Left ventricle myocardium inferior (tissue), 1 donor: ENCODE data around the gene OR7C1. TPM values are rescaled to one million over a fixed set of nuclear protein-coding genes. Genes with fewer than 3 reads are reported as not detected.
A peak's percentile ranks its signal among the peaks of the same experiment; 100 is the strongest.
"Not testable (repeated sequence)": the region's sequence is repeated elsewhere in the genome, so short reads cannot be mapped to it uniquely, and the experiment has no call there.

Source experiments
- DNase-seq: peaks from one replicate; pipeline ENCODE4 v3.0.0-alpha.2; 2020
- H3K27ac ChIP-seq: fragments of 200-600 bp; replicated peaks from 2 replicates; pipeline ENCODE4 v1.8.0; 2021
- H3K27me3 ChIP-seq: fragments of 200-600 bp; 2 replicates; pipeline ENCODE4 v1.8.0; 2021; ENCODE audit warnings: low read depth
- H3K36me3 ChIP-seq: fragments of 200-600 bp; 2 replicates; pipeline ENCODE4 v1.8.0; 2021
- H3K4me1 ChIP-seq: fragments of 200-600 bp; 2 replicates; pipeline ENCODE4 v1.8.0; 2021
- H3K4me3 ChIP-seq: fragments of 200-600 bp; 2 replicates; pipeline ENCODE4 v1.8.0; 2021; ENCODE audit warnings: mild to moderate bottlenecking, moderate library complexity
- H3K9me3 ChIP-seq: fragments of 200-600 bp; replicated peaks from 2 replicates; pipeline ENCODE4 v1.8.0; 2021
- CTCF ChIP-seq: fragments of 200-600 bp; IDR thresholded peaks from 2 replicates; pipeline ENCODE4 v1.8.0; 2021; ENCODE audit warnings: antibody characterized with exemption, mild to moderate bottlenecking, borderline replicate concordance
- intact Hi-C: fragments of 100-400 bp; cut with micrococcal nuclease; formaldehyde crosslinking; loops from one replicate; pipeline ENCODE4 v1.11.0; 2022
- total RNA-seq: library from RNA; stranded (reverse); fragmentation: NEBNext Ultra II Directional; extraction: Animal tissue kit (Norgen Biotek cat#: 25700); gene quantifications from one replicate; pipeline ENCODE4 v1.2.1, GENCODE V29; 2021
- donor health status: DM: no; HTN: yes; CAD: no; lungs with severe emphysema.

Gene OR7C1
- total RNA-seq, 1 donor from 2014 or later: not detected

- Histone ChIP-seq H3K27me3 (peaks cover 76% of the 10 kb centered on the region), H3K4me3 (peak overlapping the region; percentile 48), H3K36me3 (no peaks in the 10 kb centered on the region), H3K4me1 (peaks cover 9% of the 10 kb centered on the region), H3K27ac (no peak overlapping the region), H3K9me3 (no peaks in the 10 kb centered on the region)
- intact Hi-C loops: no loop called here
- TF ChIP-seq CTCF: no peak
- peak; percentile 25 for DNase-seq
These were observed 59.0 kb downstream of the OR7C1 start for GRCh38 chr19:14775869-14776586.

- H3K4me1 ChIP-seq, DNase-seq, H3K9me3 ChIP-seq, intact Hi-C loops, H3K27ac ChIP-seq, H3K36me3 ChIP-seq: not testable (repeated sequence)
- peak overlapping the region; percentile 48 for H3K4me3 ChIP-seq
- peaks cover 73% of the 10 kb centered on the region for H3K27me3 ChIP-seq
These were observed 59.7 kb downstream of the OR7C1 start for GRCh38 chr19:14775326-14775725.

GRCh38 chr19:14774373-14774772 lies 60.6 kb downstream of the OR7C1 start:
- intact Hi-C loops: no loop called here
- no peaks in the 10 kb centered on the region for H3K9me3 ChIP-seq
- H3K27me3 ChIP-seq: peaks cover 69% of the 10 kb centered on the region
- no peak overlapping the region for H3K27ac ChIP-seq
- H3K4me1 ChIP-seq: peaks cover 9% of the 10 kb centered on the region
- H3K36me3 ChIP-seq: no peaks in the 10 kb centered on the region
- DNase-seq: no peak
- TF ChIP-seq CTCF: no peak
- H3K4me3 ChIP-seq: no peak overlapping the region

GRCh38 chr19:14773722-14774121 lies 61.3 kb downstream of the OR7C1 start:
- H3K27me3 ChIP-seq: peaks cover 67% of the 10 kb centered on the region
- H3K27ac ChIP-seq, DNase-seq, intact Hi-C loops, H3K9me3 ChIP-seq, H3K4me1 ChIP-seq, H3K36me3 ChIP-seq, H3K4me3 ChIP-seq: not testable (repeated sequence)

- DNase-seq: no peak
- peaks cover 9% of the 10 kb centered on the region for H3K4me1 ChIP-seq
- no peak overlapping the region for H3K27ac ChIP-seq
- H3K27me3 ChIP-seq: peaks cover 70% of the 10 kb centered on the region
- H3K9me3 ChIP-seq: no peaks in the 10 kb centered on the region
- no peak for TF ChIP-seq CTCF
- intact Hi-C loops: no loop called here
- no peaks in the 10 kb centered on the region for H3K36me3 ChIP-seq
- no peak overlapping the region for H3K4me3 ChIP-seq
These were observed 62.0 kb downstream of the OR7C1 start for GRCh38 chr19:14772995-14773394.

GRCh38 chr19:14772467-14772866 lies 62.5 kb downstream of the OR7C1 start:
- Histone ChIP-seq H3K9me3 (no peaks in the 10 kb centered on the region), H3K4me1 (peaks cover 9% of the 10 kb centered on the region), H3K36me3 (no peaks in the 10 kb centered on the region), H3K4me3 (no peak overlapping the region), H3K27ac (no peak overlapping the region), H3K27me3 (peaks cover 70% of the 10 kb centered on the region)
- no peak for DNase-seq
- intact Hi-C loops: no loop called here
- TF ChIP-seq CTCF: no peak
